ENCODE measurements around the gene PRDM15. TPM values are rescaled to one million over a fixed set of nuclear protein-coding genes. Genes with fewer than 3 reads are reported as not detected.

PRDM15 gene
- total RNA-seq, 4 donors from 2014 or later = 4.7 to 12.3 (median 7.3) TPM

GRCh38 chr21:41921021-41921420, 41.9 kb upstream of the PRDM15 start:
- no peak for TF ChIP-seq POLR2A (IDR thresholded peaks at IDR 0.05)
- TF ChIP-seq, protein P1, sequence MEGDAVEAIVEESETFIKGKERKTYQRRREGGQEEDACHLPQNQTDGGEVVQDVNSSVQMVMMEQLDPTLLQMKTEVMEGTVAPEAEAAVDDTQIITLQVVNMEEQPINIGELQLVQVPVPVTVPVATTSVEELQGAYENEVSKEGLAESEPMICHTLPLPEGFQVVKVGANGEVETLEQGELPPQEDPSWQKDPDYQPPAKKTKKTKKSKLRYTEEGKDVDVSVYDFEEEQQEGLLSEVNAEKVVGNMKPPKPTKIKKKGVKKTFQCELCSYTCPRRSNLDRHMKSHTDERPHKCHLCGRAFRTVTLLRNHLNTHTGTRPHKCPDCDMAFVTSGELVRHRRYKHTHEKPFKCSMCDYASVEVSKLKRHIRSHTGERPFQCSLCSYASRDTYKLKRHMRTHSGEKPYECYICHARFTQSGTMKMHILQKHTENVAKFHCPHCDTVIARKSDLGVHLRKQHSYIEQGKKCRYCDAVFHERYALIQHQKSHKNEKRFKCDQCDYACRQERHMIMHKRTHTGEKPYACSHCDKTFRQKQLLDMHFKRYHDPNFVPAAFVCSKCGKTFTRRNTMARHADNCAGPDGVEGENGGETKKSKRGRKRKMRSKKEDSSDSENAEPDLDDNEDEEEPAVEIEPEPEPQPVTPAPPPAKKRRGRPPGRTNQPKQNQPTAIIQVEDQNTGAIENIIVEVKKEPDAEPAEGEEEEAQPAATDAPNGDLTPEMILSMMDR (IDR thresholded peaks at IDR 0.05) = no peak
- WGBS, 2 donors = 80 to 82% methylated on average over 7 of the region's 7 CpGs
- DNase-seq = no peak

DNA sequence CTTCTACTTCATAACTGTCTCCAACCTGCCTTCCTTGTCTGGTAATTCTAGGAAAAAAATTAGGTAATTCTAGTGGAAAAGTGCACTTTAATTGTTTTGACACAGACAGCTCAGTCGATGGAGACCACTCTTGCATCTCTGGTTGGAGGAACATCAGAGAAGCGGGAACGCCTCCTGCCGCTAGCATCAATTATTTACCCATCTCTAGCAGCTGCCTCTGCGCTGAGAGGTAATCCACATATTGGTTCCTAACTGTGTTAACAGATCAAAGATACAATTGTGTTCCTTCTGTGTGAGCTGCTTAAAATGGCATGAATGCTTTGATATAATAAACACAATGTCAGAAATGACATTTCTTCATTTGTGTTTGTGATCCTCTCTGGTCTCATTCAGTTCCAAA, 41.3 kb upstream of the PRDM15 start:
- Histone ChIP-seq H3K4me1 (peaks cover 10 to 11% of the 10 kb centered on the region in 2 donors), H3K27ac (no peak overlapping the region), H3K4me3 (replicated peaks in 1 of 3) (no peak overlapping the region), H3K9me3 (no peaks in the 10 kb centered on the region), H3K27me3 (no peaks in the 10 kb centered on the region), H3K36me3 (peaks cover 7 to 13% of the 10 kb centered on the region in 2 donors)
- intact Hi-C loops (cut with DNase I) = no loop called here
- TF ChIP-seq POLR2A (IDR thresholded peaks at IDR 0.05) = no peak
- TF ChIP-seq, protein P1 (IDR thresholded peaks at IDR 0.05) = no peak
- DNase-seq = no peak
- WGBS, 2 donors = 83 to 86% methylated on average over 5 of the region's 5 CpGs

More at GRCh38 chr21:41921021-41921420, 41.9 kb upstream of the PRDM15 start:
- intact Hi-C loops (cut with DNase I) = no loop called here
- Histone ChIP-seq H3K4me3 (replicated peaks in 1 of 3) (no peak overlapping the region), H3K27me3 (no peaks in the 10 kb centered on the region), H3K4me1 (peaks cover 15 to 16% of the 10 kb centered on the region in 2 donors), H3K9me3 (no peaks in the 10 kb centered on the region), H3K27ac (no peak overlapping the region), H3K36me3 (peaks cover 7 to 10% of the 10 kb centered on the region in 2 donors)

DNA sequence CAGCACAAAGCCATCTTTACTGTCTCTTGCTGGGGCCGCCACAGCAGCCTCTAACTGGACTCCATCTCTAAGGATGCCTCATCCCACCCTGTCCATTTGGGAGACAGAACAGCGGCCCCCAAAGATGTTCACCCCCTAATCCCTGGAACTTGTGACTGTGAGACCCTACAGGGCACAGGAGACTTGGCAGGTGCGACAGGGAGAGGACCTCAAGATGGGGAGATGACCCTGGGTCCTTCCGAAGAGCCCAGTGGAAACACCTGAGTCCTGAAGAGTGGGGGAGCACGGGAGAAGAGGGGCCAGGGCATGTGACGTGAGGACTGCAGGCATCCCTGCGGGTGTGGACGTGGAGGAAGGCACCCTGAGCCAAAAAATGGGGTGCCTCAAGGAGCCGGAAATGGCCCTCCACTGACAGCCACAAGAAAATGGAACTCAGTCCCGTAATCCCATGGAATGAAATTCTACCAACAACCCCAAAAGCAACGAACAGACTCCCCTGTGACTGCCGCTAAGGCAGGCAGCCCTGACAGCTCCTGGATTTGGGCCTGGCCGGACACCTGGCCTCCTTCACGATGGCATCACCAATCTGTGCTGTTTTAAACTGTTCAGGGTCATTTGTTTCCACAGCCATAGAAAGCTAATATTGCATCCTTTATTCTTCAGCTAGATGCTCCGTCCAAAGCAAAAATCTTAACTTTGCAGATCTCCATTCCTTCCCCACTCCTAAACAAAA, 40.7 kb upstream of the PRDM15 start:
- no peak overlapping the region for H3K4me3 ChIP-seq (replicated peaks in 1 of 3)
- DNase-seq = no peak
- WGBS, 2 donors = 94 to 95% methylated on average over 15 of the region's 15 CpGs
- TF ChIP-seq POLR2A (IDR thresholded peaks at IDR 0.05) = no peak
- TF ChIP-seq, protein P1 (IDR thresholded peaks at IDR 0.05) = no peak
- H3K9me3 ChIP-seq = no peaks in the 10 kb centered on the region
- no peak overlapping the region for H3K27ac ChIP-seq
- intact Hi-C loops (cut with DNase I) = no loop called here
- peaks cover 7 to 13% of the 10 kb centered on the region in 2 donors for H3K36me3 ChIP-seq
- H3K27me3 ChIP-seq = no peaks in the 10 kb centered on the region
- peaks cover 4% of the 10 kb centered on the region in 2 donors for H3K4me1 ChIP-seq

GRCh38 chr21:41918561-41919358, 39.6 kb upstream of the PRDM15 start:
- Histone ChIP-seq H3K27me3 (no peaks in the 10 kb centered on the region), H3K4me1 (peaks cover 1 to 3% of the 10 kb centered on the region in 2 donors), H3K36me3 (peaks cover 10 to 13% of the 10 kb centered on the region in 2 donors), H3K4me3 (replicated peaks in 1 of 3) (no peak overlapping the region), H3K9me3 (no peaks in the 10 kb centered on the region), H3K27ac (no peak overlapping the region)
- no peak for TF ChIP-seq POLR2A (IDR thresholded peaks at IDR 0.05)
- TF ChIP-seq, protein P1 (IDR thresholded peaks at IDR 0.05) = no peak
- intact Hi-C loops (cut with DNase I) = no loop called here
- 96% methylated on average over 15 of the region's 15 CpGs for WGBS, 2 donors
- no peak for DNase-seq

GRCh38 chr21:41917531-41917930, 38.4 kb upstream of the PRDM15 start:
- H3K36me3 ChIP-seq = peaks cover 10 to 13% of the 10 kb centered on the region in 2 donors

More at GRCh38 chr21:41917531-41917930, 38.4 kb upstream of the PRDM15 start:
- no peak for DNase-seq
- TF ChIP-seq, protein P1 (IDR thresholded peaks at IDR 0.05) = no peak
- no peak for TF ChIP-seq POLR2A (IDR thresholded peaks at IDR 0.05)
- intact Hi-C loops (cut with DNase I) = no loop called here
- WGBS, 2 donors = 99% methylated on average over 4 of the region's 4 CpGs
- no peak overlapping the region for H3K27ac ChIP-seq
- H3K4me1 ChIP-seq = no peaks in the 10 kb centered on the region
- no peaks in the 10 kb centered on the region for H3K27me3 ChIP-seq
- H3K9me3 ChIP-seq = no peaks in the 10 kb centered on the region
- no peak overlapping the region for H3K4me3 ChIP-seq (replicated peaks in 1 of 3)

All from thyroid gland (tissue), 4 donors.